GM19193 (cell line): ENCODE results near the gene FAM181B.

Experiments
- POLR2A ChIP-seq: IDR thresholded peaks from 4 replicates; pipeline ENCODE4 v1.6.1; 2011; ENCODE audit not compliant: insufficient read depth, insufficient read length; ENCODE audit errors: extremely low read depth

The FAM181B gene, protein sequence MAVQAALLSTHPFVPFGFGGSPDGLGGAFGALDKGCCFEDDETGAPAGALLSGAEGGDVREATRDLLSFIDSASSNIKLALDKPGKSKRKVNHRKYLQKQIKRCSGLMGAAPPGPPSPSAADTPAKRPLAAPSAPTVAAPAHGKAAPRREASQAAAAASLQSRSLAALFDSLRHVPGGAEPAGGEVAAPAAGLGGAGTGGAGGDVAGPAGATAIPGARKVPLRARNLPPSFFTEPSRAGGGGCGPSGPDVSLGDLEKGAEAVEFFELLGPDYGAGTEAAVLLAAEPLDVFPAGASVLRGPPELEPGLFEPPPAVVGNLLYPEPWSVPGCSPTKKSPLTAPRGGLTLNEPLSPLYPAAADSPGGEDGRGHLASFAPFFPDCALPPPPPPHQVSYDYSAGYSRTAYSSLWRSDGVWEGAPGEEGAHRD

DNA sequence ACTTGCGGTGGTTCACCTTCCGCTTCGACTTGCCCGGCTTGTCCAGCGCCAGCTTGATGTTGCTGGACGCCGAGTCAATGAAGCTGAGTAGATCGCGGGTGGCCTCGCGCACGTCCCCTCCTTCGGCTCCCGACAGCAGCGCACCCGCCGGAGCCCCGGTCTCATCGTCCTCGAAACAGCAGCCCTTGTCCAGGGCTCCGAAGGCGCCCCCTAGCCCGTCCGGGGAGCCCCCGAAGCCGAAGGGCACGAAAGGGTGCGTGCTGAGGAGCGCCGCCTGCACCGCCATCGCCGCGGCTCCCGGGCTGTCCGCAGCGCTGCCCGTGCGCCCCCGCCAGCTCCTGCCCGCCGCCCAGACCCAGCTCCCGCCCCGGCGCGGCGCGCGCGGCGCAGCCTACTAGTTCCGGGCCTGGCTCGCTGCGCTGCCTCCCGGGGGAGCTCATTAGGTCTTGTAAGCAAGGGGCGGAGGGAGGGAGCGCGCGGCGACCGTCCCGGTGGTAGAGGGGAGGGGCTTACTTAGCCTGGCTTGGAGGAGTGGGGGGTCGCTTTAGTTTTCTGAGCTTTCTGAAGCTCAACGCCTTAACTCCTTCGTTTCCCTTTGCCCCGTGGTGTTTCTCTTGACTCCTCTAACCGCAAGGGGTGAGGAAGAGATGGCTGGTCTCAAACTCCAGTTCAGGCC, at the start of gene FAM181B:
Gene FAM181B (minus strand): TSS at position 421 of the 676 bp plus-strand sequence. CDS start 135 bp downstream, at position 286.
- TF ChIP-seq POLR2A: no peak

DNA sequence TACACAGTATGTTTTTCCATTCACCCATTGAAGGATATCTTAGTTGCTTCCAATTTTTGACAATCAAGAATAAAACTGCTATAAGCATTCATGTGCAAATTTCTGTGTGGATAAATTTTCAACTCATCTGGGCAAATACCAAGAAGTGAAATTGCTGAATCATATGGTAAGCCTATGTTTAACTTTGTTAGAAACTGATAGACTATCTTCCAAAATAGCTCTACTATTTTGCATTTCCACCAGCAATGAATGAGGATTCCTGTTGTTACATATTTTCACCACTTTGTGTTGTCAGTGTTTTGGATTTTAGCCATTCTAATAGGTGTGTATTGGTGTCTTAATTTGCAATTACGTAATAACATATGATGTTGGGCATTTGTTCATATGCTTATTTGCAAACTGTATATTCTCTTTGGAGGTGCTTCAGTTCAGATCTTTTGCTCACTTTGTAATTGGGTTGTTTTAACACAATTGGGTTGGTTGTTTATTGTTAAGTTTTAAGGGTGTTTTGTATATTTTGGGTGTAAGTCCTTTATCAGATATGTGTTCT, 49.2 kb upstream of the FAM181B start:
- no peak for TF ChIP-seq POLR2A

DNA sequence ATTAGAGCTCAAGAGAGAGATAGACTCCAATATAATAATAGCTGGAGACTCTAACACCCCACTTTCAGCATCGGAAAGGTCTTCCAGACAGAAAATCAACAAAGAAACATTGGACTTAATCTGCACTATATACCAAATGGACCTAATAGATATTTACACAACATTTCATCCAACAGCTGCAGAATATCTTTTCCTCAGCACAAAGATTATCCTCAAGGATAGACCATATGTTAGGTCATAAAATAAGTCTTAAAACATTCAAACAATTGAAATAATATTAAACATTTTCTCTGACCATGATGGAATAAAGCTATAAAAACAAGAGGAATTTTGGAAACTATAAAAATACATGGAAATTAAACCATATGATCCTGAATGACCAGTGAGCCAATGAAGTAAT, 45.1 kb upstream of the FAM181B start:
- no peak for TF ChIP-seq POLR2A

DNA sequence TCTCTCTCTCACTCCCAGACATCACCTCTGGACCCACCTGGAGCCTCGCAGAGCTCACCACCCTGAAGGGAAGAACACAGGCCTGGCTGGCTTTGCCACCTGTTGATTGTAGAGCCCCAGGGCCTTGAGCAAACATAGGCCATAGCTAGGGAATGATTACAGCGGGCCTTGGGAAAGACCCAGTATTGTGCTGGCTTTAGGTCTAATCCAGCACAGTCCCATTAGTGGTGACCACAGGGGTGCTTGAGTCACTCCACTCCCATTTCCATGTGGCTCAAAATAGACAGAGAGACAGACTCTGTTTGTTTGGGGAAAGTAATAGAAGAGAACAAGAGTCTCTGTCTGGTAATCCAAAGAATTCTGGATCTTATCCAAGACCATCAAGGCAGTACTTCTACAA, 42.7 kb upstream of the FAM181B start:
- no peak for TF ChIP-seq POLR2A

DNA sequence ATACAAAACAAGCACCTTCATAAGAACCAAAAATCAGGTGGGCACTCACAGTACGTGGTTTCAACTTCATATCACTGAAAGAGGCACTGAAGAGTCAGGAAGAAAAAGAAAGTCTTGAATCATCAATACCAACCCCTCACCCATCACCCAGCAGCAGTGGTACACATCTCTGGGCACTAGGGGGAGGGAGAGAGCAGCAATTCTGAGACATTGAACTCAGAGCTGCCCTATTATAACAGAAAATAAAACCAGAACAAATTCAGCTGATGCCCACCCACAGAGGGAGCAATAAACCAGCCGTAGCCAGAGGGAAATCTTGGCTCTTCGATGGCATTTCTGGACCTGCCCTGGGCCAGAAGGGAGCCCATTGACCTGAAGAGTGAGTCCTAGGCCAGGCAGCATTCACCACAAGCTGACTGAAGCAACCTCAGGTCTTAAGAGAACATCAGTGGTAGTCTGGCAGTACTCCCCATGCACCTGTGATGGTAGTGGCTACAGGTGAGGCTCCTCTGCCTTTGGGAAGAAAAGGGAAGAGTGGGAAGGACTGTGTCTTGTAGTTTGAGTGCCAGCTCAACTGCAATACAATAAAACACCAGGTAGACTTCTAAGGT, 42.2 kb upstream of the FAM181B start:
- TF ChIP-seq POLR2A: no peak

DNA sequence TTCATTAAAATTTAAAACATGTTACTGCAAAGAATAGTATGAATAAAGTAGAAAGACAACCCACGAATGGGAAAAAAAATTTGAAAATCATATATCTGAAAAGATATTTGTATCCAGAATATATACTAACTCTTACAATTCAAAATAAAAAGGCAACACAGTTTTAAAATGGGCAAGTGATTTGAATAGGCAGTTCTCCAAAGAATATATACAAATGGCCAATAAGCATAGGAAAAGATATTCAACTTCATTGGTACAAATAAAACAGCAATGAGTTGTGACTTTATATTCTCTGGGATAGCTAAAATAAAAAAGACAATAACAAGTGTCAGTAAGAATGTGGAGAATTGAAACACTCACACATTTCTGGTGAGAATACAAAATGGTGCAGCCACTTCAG, 41.6 kb upstream of the FAM181B start:
- no peak for TF ChIP-seq POLR2A

DNA sequence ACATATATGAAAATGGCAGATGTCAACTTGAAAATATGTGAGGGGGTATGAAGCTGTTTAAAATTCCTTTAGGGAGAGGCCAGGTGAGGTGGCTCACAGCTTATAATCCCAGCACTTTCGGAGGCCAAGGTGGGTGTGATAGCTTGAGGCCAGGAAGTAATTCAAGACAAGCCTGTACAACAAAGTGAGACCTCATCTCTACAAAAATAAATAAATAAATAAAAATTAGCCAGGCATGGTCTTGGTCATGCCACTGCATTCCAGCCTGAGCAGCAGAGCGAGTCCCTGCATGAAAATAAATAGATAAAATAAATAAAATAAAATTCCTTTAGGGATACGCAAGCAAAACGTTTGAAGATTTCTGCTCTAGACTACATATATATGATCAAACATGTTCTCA, 38.1 kb upstream of the FAM181B start:
- TF ChIP-seq POLR2A: no peak

DNA sequence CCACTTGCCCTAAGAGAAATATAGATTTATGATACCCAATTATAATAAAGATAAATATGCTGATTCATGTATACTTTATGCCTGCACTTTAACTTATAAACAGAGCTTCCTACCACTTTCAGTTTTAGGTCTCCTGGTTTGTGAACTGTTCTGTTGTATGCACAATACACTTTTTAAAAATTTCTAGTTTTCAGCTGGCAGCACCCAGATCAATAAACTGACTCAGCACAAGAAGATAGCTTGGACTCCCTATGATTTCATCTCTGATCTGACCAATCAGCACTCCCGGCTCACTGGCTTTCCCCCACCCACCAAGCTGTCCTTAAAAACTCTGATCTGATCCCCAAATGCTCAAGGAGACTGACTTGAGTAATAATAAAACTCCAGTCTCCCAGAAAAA, 33.5 kb upstream of the FAM181B start:
- no peak for TF ChIP-seq POLR2A

DNA sequence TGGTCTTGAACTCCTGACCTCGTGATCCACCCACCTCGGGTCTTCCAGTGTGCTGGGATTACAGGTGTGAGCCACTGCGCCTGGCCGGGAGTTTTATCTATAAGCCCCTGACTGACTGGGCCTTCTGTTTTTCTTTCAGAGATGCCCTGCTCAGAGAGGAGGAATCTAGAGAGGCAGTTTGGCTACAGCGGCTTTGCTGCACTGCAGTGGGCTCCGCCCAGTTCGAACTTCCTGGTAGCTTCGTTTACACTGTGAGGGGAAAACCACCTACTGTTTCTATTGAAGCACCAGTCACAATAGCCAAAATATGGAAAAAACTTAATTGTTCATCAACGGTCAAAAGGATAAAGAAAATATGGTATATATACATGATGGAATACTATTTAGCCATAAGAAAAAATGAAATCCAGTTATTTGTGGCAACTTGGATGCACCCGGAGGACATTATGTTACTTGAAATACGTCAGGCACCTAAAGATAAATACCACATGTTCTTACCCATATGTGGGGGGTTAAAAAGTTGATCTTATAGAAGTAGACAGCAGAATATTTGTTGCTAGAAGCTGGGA, 31.9 kb upstream of the FAM181B start:
- no peak for TF ChIP-seq POLR2A

DNA sequence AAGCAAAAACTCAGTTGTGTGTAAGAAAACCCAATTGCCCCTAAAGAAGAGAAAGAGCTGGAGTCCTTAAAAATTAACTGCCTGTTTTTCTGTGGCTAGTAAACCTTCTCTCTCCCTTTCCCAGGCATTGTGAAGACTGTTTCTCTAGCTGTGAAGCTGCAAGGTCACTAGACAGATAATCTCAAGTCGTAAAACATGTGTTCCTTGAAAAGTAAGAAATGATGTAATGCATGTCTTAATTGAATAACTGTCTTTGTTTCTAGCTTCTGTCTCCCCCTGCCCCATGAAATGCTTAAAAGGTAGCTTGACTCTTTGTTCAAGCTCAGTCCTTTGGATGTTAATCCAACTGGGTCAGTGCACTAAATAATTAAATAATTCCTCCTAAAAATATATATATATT, 29.5 kb upstream of the FAM181B start:
- no peak for TF ChIP-seq POLR2A

DNA sequence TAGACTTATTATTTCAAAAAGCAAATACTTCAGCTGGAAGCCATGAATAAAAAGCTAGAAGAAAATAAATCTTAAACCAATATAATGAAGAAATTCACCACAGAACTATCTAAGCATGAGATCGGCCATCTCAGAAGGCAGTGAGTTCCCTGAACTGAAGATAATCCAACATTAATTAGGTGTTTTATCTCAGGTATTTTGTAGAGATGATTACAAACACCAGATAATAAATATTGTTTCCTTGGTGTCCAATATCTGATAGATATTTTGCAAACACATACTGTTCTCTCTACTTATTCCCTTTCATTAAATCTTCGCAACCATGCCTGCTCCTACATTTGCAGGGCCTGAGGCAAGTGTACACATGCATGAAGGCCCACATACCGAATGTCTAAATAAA, 26.0 kb upstream of the FAM181B start:
- no peak for TF ChIP-seq POLR2A

DNA sequence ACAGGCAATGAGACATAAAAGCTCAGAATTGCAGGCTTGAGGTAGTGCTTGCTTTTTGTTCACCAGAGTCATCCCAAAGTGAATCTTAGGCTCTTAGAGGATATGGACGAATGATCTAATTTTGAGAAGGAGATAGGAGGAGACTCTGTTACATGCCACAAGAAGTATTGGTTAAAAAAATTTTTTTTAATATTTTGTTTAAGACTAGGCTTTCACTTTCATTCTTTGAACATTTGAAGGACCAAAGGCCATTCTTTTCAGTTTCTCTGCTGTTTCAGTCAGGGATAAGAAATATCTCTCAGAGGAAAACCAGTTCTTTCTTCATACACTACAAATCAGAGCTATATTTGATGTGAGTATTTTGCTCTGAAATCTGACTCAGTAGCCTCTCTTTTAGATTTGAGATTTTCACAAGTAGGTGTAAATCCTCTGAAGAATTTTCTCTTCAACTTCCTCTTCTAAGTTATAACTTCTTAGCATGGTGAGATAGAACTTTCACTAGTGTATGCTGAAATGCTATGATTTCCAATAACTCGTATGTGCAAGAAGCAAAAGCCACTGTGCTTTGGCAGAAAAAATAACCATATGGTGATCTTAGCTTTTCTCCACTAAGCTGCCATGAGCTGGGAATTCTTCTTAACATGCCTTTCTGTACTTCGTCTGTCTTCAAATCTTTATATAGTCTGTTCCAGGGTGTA, 24.1 kb upstream of the FAM181B start:
- TF ChIP-seq POLR2A: no peak

DNA sequence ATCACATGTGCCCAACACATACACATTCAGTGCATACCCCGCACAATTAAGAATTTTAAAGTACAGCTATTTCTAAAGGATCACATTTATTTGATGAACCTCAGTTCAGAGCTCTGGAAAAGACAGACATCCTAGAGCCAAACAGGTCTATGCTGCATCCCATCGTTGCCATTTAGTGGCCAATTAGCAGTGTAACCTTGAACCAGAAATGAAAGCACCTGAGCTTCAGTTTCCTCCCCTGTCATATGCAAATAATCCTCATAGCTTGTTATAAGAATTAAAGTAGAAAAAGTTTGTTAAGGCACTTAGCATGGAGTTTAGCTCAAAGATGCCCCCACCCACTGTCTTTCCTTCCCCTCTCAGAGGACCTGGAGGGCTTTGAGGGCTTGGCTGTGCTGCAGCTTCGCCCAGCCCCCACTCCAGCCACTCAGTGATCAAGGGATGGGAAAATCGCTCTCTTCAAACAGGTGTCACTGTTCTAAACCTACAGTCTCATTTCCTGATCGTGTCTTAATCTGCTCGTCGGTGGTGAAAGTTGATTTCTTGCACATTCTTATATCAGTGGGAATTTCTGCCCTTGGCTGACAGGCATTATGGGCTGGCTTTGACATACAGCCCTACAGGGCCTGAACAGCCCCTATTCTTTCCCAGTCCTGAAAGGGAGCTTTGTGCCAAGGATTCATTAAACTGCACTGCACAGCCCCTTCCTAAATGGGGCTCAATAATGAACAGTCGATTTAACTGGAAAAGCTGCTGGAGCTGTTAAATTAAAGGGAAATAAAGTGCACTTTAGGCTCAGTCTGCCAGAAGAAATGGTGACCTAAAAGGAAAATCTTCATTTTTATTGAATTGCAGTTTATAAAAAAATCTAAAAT, 23.3 kb upstream of the FAM181B start:
- TF ChIP-seq POLR2A: no peak

DNA sequence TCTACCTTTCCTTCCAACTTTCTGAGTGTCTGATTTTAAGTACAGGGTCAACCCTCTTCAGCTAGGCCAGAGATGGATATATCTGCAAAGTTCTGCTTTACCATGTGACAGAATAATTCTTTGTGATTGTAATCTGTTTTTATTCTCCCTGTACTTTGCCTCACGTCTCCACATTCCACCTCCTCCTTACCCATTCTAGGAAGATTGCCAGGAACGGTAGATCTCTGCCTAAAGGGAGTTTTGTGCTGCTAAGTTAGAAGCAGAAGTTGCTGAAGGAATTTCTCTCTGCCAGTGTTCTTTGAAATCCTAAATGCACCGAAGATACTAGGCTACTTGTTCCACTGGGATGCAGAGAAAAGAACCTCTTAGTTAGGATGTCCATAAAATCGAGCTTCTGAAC, 20.7 kb upstream of the FAM181B start:
- TF ChIP-seq POLR2A: no peak
